Femur (tissue), 1 donor: Measurements from ENCODE around the gene UGT1A1.

ENCODE experiments used
- DNase-seq: peaks from one replicate; pipeline ENCODE4 v3.0.0-alpha.2; 2017

Gene UGT1A1

DNA sequence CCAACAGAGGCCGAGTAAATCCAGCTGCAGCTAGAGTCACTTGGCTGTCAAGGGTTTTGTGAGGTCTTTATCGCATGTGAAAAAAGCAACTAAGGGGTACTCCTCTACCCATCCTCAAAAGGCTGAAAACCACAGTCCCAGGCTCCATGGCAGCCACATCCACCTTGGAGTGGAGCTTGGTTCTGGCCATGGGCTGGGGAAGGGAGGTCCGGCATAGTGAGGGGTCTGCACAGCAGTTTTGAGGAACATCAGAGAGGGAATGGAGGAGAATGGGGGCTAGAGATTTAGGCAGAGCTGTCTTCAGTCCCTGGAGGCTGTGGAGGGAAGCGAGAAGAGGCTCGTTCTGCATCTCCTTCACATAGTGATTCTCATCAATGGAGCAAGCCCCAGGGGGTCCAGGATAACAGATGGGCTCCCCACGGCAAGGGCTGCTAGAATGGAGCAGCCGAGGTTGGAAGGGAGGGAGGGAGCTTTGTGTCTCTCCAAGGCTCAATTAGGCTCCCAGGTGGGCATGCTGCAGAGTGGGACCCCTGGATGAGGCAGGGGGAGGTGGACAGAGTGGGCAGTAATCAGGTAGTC, 39.1 kb downstream of the UGT1A1 start:
- DNase-seq: no peak

DNA sequence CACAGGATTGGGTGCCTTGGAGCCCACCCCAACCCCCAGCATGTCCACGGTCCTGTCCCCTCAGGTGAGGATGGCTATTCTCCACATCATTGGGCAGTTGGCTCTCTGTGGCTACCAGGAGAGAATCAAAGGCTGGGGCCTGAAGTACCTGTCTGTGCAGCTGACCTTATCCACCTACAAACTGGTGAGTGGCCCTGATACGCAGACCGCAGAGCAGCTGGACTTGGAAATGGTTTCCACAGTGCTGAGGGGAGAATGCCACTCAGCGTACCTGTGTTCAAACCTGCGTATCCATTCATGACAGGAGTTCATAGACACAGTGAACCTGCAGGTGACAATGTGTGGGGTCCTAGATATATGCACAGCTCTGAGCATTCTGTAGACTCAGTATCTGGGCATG, 39.6 kb downstream of the UGT1A1 start:
- no peak for DNase-seq

GRCh38 chr2:233800208-233800607, 40.1 kb downstream of the UGT1A1 start:
- no peak for DNase-seq

- peak; percentile 5 for DNase-seq
Measured at GRCh38 chr2:233801357-233802131, 41.5 kb downstream of the UGT1A1 start.

- DNase-seq: no peak
Measured at GRCh38 chr2:233802132-233802815, 42.2 kb downstream of the UGT1A1 start.

DNA sequence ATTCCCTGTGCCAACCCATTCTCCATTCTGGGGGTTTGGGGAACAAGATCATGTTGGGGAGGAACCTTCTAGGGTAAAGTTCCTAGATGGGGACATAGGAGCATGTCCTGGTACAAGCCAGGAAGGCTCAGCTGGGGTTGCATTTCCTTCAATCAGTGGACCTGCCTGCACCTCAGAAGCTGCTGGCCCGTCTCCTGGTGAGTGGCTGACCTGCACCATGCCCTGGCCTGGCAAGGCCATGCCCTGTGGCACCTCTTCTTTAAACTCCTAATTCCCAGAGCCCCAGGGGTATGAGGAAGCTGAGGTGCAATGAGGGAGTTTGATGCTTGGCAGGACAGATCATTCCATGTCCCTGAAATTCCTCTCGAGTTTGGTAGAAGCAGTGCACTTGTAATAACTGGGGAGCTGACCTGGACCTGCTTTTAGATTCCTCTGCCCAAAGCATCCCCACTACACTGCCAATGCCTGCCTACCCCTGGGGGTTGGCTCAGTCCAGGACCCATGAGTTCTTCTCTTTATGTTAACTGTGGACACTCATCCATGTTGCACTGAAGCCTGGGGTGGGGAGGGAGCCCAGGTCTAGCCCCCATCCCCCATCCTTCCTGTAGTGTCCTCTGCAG, 43.3 kb downstream of the UGT1A1 start:
- peak; percentile 3 for DNase-seq

DNA sequence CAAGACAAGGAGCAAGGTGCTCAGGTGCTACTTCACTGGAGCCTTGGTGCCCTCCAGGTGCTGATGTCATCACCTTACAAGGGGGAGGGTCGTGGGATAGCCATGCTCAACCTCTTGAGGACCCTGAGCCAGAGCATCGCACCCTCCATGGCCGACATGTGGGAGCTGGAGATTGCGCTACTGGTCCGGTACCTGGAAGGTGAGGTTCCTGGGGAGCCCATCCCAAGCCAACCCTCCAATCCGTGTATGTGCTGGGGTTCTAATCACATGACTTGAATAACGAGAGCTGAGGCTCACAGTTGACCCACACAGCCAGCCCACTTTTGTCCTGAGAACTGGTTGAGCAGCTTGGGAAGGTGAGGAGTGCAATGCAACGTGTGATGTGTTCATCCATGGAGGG, 43.9 kb downstream of the UGT1A1 start:
- no peak for DNase-seq

DNA sequence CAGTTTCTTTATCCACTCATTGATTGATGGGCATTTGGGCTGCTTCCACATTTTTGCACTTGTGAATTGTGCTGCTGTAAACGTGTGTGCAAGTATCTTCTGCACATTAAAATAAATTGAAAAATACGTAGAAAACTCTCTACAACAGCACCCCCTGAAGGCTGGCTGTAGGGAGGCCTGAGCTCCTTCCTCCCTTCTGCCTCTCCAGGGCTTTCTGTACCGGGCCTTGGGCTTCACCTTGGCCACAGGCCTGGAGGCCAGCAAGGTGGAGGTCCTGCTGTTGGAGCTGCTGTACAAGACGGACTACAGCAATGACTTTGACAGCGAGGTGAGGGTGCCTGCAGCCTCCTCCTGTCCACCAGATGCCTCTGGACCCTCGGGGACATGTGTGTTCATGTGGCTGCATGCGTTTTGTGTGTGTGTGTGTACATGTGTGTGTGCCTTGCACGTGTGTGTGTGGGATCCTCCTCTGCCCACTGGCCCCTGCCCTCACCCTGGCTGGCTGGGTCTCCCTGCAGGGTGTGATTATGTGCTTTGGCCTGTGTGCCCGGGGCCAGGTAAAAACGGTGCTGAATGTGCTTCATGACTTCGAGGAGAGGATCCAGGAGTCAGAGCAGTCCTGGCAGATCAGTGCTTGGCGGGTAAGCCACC, 47.3 kb downstream of the UGT1A1 start:
- peak; percentile 4 for DNase-seq

GRCh38 chr2:233807966-233808935, 48.2 kb downstream of the UGT1A1 start:
- DNase-seq: peak; percentile 3

DNA sequence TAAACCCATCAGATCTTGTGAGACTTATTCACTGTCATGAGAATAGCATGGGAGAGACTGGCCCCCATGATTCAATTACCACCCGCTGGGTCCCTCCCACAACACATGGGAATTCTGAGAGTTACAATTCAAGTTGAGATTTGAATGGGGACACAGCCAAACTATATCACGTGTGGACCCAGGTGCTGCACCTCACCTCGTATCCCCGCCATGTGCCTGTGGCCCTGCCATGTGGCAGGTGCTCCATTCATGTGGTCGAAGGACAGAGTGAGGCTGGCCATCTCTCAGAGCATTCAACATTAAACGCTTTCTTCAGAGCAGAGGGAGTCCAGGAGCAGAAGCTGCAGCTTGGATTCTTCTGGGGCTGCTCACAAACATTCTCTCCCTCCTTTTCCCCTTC, 50.3 kb downstream of the UGT1A1 start:
- no peak for DNase-seq

- peak; percentile 3 for DNase-seq
Measured at GRCh38 chr2:233811087-233811486, 51.0 kb downstream of the UGT1A1 start.

- DNase-seq: no peak
Measured at GRCh38 chr2:233811732-233812131, 51.7 kb downstream of the UGT1A1 start.

DNA sequence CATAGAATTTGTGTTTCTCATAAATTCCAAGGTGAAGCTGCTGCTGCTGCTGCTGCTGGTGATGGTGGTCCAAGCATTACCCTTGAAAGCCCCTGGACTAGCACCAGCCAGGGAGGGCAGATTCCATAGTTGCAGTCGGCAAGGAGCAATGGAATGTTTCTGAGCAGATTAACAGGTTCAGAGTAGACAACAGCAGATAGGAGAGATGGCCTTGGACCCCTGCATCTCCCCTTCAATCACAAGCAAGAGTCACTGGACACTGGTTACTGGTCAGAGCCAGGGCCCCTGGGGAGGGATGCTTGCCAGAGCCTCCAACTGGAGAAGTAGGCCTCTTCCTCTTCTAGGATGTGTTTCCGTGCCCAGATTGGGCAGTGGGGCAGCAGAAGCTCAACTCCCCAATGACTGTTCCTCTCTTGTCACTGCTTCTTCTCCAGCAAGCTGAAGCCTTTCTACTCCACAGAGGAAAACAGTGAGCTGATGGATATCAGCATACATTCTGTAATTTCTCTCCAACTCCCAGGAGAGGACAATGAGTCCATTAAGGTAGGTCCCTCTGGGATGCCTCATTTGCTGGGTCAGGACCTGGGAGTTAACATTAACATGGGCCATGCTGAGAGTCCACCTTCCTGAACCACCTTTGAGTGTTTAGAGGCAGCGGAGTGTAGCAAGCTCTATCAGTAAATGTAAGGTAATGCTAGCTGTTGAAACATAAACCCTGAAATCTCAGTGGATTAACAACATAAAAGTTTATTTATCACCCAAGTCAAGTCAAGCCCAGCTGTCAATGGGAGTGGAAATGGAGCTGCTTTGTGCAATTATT, 53.4 kb downstream of the UGT1A1 start:
- no peak for DNase-seq

GRCh38 chr2:233814056-233814835, 54.2 kb downstream of the UGT1A1 start:
- DNase-seq: no peak

- no peak for DNase-seq
Measured at GRCh38 chr2:233815861-233816260, 55.8 kb downstream of the UGT1A1 start.

GRCh38 chr2:233816334-233816733, 56.3 kb downstream of the UGT1A1 start:
- DNase-seq: no peak

GRCh38 chr2:233816771-233817170, 56.7 kb downstream of the UGT1A1 start:
- DNase-seq: no peak

- DNase-seq: no peak
Measured at GRCh38 chr2:233817361-233817911, 57.4 kb downstream of the UGT1A1 start.

- no peak for DNase-seq
Measured at GRCh38 chr2:233817995-233818638, 58.0 kb downstream of the UGT1A1 start.
